IPS-18c (cell line): Measurements from ENCODE around the gene PHYHIPL.
"Not testable (repeated sequence)": the region's sequence is repeated elsewhere in the genome, so short reads cannot be mapped to it uniquely, and the experiment has no call there.

Experiments
- H3K4me3 ChIP-seq: 2 replicates; pipeline ENCODE4 v1.7.0; 2013; ENCODE audit warnings: low read depth, mild to moderate bottlenecking, low read length, moderate library complexity; ENCODE audit not compliant: insufficient read depth
- H3K9me3 ChIP-seq: one replicate; pipeline ENCODE4 v1.6.1; 2013; ENCODE audit warnings: mild to moderate bottlenecking, low read length, moderate library complexity; ENCODE audit not compliant: control insufficient read depth, insufficient read depth

Gene PHYHIPL

DNA sequence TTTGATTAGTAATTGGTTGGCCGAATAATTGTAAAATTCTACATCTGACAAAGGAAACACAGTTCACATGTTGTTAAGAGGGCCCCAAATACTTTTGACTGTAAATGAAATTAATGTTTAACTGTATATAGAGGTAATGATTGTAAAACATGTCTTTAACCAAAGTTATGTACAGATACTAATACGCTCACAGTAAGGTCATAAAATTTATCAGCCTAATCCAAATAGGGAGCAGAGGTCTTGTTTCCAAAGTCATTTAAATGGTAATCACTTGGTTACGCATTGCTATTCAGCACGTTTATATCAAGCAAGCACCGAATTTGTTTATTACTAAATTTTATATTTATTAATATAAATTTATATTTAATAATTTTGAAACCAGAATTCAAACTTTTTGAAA, 1.4 kb downstream of the PHYHIPL start:
- no peak overlapping the region for H3K4me3 ChIP-seq
- no peaks in the 10 kb centered on the region for H3K9me3 ChIP-seq

DNA sequence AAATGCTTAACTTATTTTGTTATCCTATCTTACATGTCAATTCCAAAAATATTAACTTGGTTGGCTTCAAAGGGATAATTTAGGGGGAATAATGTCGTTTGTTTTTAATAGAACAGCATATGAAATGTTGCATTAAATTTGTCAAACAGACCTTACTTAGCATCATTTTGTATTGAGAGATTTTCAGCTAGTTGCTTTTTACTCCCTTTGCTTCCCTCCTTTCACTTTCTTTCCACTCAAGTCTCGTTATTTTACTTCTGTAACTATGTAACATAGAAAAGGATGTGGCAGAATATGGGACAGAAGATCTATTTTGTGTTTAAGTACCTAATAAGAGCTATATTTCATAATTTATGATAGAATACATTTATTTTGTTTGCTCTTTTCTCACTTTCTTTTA, 2.6 kb downstream of the PHYHIPL start:
- no peaks in the 10 kb centered on the region for H3K9me3 ChIP-seq

DNA sequence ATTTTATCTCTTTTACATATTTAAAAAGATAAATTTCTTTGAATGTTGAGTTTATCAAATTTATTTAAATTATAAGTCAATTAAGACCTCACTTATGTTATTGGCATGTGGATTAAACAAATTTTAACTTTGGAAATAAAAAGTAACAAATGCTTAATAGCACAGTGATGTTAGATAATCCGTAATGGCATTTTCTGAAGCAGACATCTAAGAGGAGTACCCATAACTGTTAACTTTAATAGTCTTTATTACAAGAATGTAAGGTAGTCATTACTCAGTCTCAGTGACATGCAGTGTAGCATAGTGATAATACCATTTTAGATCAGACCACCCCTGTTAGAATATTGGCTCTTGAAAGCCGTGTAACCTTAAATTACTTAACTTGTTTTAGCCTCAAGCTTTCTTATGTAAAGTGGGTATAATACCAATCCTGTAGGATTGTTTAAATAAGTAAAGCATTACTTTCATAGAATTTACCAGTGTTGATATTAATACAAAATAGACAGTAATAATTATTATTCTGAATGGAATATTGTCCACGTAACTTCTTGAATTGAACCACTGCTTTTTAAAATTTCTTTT, 4.3 kb downstream of the PHYHIPL start:
- Histone ChIP-seq H3K9me3 (no peaks in the 10 kb centered on the region), H3K4me3 (no peak overlapping the region)

More for the DNA sequence above, 2.6 kb downstream of the PHYHIPL start:
- H3K4me3 ChIP-seq: no peak overlapping the region

- no peaks in the 10 kb centered on the region for H3K9me3 ChIP-seq
- H3K4me3 ChIP-seq: no peak overlapping the region
These were observed 5.2 kb downstream of the PHYHIPL start for GRCh38 chr10:59181668-59182067.

- no peak overlapping the region for H3K4me3 ChIP-seq
These were observed 13.9 kb downstream of the PHYHIPL start for GRCh38 chr10:59190332-59190731.

GRCh38 chr10:59206204-59206720, 29.8 kb downstream of the PHYHIPL start:
- H3K4me3 ChIP-seq: no peak overlapping the region
- H3K9me3 ChIP-seq: peaks cover 3% of the 10 kb centered on the region

More at GRCh38 chr10:59190332-59190731, 13.9 kb downstream of the PHYHIPL start:
- H3K9me3 ChIP-seq: no peaks in the 10 kb centered on the region

- H3K4me3 ChIP-seq: no peak overlapping the region
These were observed 35.9 kb downstream of the PHYHIPL start for GRCh38 chr10:59212301-59212798.

DNA sequence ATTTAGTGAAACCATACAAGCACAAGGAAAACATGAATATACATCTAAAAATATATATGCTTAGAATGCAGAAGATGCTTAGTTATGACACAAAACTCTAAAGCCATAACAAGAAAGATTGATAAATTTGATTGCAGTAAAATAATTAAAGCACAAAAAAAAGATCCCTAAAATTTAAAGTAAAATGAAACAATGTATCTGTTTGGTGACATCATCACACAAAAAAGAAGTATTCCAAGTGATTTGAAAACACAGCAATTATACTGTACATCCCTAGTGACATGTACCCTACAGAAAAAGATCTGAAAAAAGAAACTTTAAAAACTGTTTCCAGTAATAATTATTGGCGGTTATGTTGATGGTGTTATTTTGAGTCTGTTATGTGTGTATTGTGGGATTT, 37.7 kb downstream of the PHYHIPL start:
- Histone ChIP-seq H3K9me3 (no peaks in the 10 kb centered on the region), H3K4me3 (no peak overlapping the region)

More at GRCh38 chr10:59212301-59212798, 35.9 kb downstream of the PHYHIPL start:
- H3K9me3 ChIP-seq: no peaks in the 10 kb centered on the region

GRCh38 chr10:59216178-59216869, 39.9 kb downstream of the PHYHIPL start:
- H3K9me3 ChIP-seq: no peaks in the 10 kb centered on the region
- no peak overlapping the region for H3K4me3 ChIP-seq

DNA sequence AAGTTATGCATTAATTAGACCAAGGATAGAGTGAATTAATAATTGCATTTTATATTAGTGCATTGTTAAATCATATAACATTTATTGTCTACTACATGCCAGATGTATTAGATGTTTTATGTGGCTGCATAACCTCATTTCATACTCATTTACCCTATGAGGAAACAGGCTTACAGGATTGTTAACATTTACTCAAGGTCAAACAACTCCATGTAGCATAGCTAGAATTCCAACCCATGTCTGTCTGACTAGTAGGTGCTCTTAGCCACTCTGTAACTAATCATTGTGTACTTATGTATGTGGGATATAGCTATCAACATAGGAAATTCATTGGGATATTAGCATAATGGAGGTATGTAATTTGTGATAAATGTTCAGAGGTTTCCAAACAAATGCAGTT, 46.3 kb downstream of the PHYHIPL start:
- H3K9me3 ChIP-seq: no peaks in the 10 kb centered on the region
- H3K4me3 ChIP-seq: no peak overlapping the region

GRCh38 chr10:59223597-59223996, 47.2 kb downstream of the PHYHIPL start:
- H3K4me3 ChIP-seq, H3K9me3 ChIP-seq: not testable (repeated sequence)

DNA sequence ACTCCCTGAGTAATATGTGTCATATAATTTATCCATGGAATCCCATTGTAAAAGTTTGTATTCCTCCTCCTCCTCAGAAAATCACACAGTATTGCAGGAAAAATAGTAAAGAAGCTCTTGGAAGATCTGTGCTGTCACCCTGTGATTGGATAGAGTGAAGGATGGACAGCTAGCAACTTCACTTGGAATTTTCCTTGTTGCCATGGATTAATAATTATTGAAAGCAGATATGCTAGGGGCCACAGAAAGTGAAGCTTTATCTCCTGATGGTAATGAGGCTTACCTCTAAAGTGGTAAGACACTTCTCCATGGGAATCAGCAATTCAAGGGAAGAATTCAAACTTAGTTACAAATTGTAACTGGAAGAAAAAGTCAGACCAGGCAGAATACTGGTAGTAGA, 48.8 kb downstream of the PHYHIPL start:
- no peaks in the 10 kb centered on the region for H3K9me3 ChIP-seq
- no peak overlapping the region for H3K4me3 ChIP-seq

DNA sequence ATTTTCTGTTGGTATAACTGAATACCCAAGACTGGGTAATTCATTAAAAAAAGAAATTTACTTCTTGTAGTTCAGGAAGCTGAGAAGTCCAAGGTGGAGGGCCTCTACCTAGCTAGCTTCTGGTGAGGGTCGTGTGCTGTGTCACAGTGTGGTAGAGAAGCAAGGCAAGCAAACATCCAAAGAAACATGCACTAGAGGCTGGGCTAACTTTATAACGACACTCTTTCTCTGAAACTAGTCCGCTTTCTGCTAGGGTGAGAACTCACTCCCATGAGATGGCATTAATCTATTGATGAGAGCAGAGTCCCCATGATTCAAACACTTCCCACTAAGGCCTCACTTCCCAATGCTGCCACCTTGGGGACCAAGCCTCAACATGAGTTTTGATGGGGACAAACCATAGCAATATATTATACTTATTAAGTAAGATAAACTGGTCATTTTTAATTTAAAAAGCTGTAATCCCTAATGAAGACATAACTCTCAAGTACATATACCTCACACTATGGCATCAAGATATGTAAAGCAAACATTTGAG, 50.8 kb downstream of the PHYHIPL start:
- H3K4me3 ChIP-seq: no peak overlapping the region
- H3K9me3 ChIP-seq: no peaks in the 10 kb centered on the region

DNA sequence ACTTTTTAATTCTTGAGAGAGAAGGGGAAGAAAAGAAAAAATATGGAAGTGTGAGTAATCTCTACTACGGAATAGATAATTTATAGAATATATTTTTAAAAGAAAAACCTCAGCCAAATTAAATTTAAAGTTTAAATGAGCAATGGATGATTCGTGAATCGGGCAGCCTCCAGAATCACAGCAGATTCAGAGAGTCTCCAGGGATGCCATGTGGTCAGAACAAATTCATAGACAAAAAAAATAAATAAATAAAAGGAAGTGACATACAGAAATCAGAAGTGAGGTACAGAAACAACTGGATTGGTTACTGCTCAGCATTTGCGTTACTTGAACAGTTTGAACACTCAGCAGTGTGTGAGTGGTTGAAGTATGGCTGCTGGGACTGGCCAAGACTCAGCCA, 53.0 kb downstream of the PHYHIPL start:
- Histone ChIP-seq H3K9me3 (no peaks in the 10 kb centered on the region), H3K4me3 (no peak overlapping the region)

DNA sequence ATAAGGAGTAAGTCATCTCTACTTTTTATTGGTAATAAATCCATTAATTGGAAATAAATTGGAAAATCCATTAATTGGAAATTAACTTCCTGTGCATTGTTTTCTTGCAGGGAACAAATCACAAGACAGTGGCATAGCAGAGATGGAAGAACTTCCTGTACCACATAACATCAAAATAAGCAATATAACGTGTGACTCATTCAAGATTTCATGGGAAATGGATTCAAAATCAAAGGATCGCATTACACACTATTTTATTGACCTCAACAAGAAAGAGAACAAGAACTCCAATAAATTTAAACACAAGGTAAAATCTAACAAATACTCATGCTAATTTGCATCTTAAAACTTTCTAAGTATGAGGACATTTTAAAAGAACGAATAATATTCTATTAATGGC, 57.8 kb downstream of the PHYHIPL start:
- Histone ChIP-seq H3K4me3 (no peak overlapping the region), H3K9me3 (no peaks in the 10 kb centered on the region)

DNA sequence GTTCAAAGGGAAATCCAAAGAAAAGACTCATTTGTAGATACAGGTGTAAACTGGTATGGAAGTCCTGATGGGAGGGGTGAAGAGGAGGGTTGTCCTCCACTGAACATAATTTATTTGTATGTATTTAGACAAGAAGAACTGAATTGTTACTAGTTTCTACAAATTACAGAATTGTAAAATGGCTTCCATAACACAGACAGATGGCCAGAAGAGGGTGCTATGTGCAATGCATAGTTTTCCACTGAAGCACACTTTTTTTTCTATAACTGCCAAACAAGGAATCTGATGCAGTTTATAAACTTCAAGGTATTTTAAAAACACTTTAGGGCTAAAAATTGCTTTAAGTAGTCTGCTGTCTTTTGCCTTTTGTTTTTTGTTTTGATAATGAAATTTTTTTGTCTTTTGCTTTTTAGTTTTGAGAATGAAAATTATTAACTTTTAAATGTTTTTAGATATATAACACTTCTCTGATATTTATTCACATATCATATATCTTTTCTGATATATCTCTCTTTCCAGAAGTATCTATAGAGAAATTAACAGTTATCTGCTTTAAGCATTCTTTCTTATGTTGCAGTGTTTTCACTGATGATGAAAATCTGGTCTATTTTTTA, 58.5 kb downstream of the PHYHIPL start:
- Histone ChIP-seq H3K9me3 (no peaks in the 10 kb centered on the region), H3K4me3 (no peak overlapping the region)

- H3K9me3 ChIP-seq: no peaks in the 10 kb centered on the region
- no peak overlapping the region for H3K4me3 ChIP-seq
These were observed 59.7 kb downstream of the PHYHIPL start for GRCh38 chr10:59236064-59236697.
